ENCODE data around the gene MICAL2. TPM values are rescaled to one million over a fixed set of nuclear protein-coding genes. Genes with fewer than 3 reads are reported as not detected.

Gene MICAL2
- total RNA-seq, 4 donors from 2014 or later, result 24.7 to 53.7 (median 37.0) TPM

DNA sequence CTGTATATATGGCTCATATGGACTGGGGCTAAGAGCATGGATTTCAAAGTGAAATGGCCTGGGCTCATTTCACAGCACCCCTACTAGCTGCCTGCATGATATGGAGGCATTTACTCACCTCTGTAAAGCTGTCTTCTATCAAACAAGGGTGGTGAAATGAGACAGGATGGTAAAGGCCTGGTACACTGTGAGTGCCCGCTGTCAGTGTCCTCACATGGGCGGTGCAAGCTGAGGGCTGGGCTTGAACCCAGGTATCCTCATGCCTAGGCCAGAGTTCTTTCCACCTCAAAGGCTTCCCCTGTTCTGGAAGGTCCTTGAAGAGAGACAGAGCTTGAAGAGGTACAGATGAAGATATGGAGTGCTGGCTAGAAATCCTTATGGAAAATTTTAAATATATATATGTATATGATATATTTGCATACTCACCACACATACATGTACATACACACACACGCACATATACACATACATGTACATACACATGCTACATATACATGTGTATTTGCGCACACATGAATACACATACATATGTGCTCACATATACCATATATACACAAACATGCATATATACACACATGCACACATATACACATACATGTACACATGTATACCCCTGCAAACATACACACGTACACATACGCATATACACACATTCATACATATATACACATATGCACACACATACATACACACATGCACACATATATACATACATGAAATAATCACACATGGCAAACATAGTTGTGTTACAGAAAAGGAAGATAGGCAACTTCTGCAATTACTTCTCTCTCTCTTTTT lies 44.7 kb downstream of the MICAL2 start:
- no peak overlapping the region for H3K4me3 ChIP-seq
- H3K27me3 ChIP-seq, result no peaks in the 10 kb centered on the region
- peaks cover 10 to 11% of the 10 kb centered on the region in 2 donors for H3K4me1 ChIP-seq
- in situ Hi-C loops (cut with MboI; ENCODE audit: low sequenced_read_pairs in 4 of 4), result no loop called here
- no peak for ATAC-seq
- no peak for TF ChIP-seq POLR2A (IDR thresholded peaks at IDR 0.05)
- TF ChIP-seq, protein P1, sequence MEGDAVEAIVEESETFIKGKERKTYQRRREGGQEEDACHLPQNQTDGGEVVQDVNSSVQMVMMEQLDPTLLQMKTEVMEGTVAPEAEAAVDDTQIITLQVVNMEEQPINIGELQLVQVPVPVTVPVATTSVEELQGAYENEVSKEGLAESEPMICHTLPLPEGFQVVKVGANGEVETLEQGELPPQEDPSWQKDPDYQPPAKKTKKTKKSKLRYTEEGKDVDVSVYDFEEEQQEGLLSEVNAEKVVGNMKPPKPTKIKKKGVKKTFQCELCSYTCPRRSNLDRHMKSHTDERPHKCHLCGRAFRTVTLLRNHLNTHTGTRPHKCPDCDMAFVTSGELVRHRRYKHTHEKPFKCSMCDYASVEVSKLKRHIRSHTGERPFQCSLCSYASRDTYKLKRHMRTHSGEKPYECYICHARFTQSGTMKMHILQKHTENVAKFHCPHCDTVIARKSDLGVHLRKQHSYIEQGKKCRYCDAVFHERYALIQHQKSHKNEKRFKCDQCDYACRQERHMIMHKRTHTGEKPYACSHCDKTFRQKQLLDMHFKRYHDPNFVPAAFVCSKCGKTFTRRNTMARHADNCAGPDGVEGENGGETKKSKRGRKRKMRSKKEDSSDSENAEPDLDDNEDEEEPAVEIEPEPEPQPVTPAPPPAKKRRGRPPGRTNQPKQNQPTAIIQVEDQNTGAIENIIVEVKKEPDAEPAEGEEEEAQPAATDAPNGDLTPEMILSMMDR (IDR thresholded peaks at IDR 0.05 in 4 of 5, conservative IDR thresholded peaks at IDR 0.05 in 1 of 5), result no peak
- DNase-seq, result no peak
- intact Hi-C loops (cut with DNase I; ENCODE audit: low total_unique reads), result loop anchor here (5.0 kb wide), 1 partner anchor 43 kb away; the partner anchor contains the start of gene MICAL2
- no peak overlapping the region for H3K27ac ChIP-seq
- no peaks in the 10 kb centered on the region for H3K36me3 ChIP-seq
- no peaks in the 10 kb centered on the region for H3K9me3 ChIP-seq

GRCh38 chr11:12155696-12156095 lies 45.3 kb downstream of the MICAL2 start:
- H3K27ac ChIP-seq, result no peak overlapping the region
- H3K9me3 ChIP-seq, result no peaks in the 10 kb centered on the region
- H3K36me3 ChIP-seq, result no peaks in the 10 kb centered on the region
- DNase-seq (no peak), ATAC-seq (no peak)
- in situ Hi-C loops (cut with MboI; ENCODE audit: low sequenced_read_pairs in 4 of 4) (no loop called here), intact Hi-C loops (cut with DNase I; ENCODE audit: low total_unique reads) (loop anchor here (5.0 kb wide), 1 partner anchor 43 kb away; the partner anchor contains the start of gene MICAL2)
- TF ChIP-seq, protein P1 (IDR thresholded peaks at IDR 0.05 in 4 of 5, conservative IDR thresholded peaks at IDR 0.05 in 1 of 5), result no peak
- TF ChIP-seq POLR2A (IDR thresholded peaks at IDR 0.05), result no peak
- H3K4me3 ChIP-seq, result no peak overlapping the region
- peaks cover 10 to 11% of the 10 kb centered on the region in 2 donors for H3K4me1 ChIP-seq
- H3K27me3 ChIP-seq, result no peaks in the 10 kb centered on the region

DNA sequence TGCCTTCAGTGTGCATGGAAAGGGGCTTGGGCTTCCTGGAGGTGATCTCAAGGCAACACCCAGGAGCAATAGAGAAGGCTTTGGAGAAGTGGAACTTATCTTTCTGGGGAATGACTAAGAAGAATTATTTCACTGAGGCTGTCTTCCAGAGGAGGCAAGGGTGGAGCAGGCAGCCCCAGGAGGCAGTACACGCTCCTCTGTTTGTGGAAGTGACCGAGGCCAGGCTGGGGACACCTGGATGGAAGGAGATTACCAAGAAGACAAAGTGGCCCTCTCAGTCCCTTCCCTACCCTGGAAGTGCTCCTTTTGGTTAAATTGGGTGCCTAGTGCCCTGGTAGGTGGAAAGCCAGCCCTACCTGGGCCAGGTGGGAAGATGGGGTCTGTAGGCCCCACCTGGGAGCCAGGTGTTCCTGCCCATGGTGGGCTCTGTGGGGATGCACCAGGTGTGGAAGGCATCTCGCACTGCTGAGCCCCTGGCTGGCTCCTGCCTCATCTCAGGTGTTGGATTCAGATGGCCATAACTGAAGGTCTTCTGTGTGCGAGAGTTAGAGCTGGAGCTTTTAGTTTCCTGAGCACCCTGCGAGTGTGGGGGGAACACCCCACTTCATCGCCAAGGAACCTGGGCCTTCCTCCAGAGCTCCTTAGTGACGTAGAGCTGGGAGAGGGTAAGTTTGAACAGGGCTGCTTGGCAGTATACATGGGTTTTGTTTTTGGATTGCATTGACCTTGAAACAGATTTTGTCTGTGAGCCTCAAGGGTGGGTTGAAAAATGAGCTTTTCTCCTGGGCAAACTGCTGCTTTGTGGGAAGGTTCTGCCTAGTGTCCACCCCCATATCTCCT lies 46.1 kb downstream of the MICAL2 start:
- TF ChIP-seq POLR2A (IDR thresholded peaks at IDR 0.05), result no peak
- TF ChIP-seq, protein P1 (IDR thresholded peaks at IDR 0.05 in 4 of 5, conservative IDR thresholded peaks at IDR 0.05 in 1 of 5), result no peak
- in situ Hi-C loops (cut with MboI; ENCODE audit: low sequenced_read_pairs in 4 of 4), result no loop called here
- ATAC-seq, result no peak
- Histone ChIP-seq H3K9me3 (no peaks in the 10 kb centered on the region), H3K4me1 (peaks cover 11 to 18% of the 10 kb centered on the region in 2 donors), H3K4me3 (no peak overlapping the region), H3K27ac (peak overlapping the region in 3 of 4 donors; percentile 8 to 36 (median 9)), H3K27me3 (no peaks in the 10 kb centered on the region), H3K36me3 (no peaks in the 10 kb centered on the region)
- intact Hi-C loops (cut with DNase I; ENCODE audit: low total_unique reads), result loop anchor here (5.0 kb wide), 1 partner anchor 44 kb away; the partner anchor contains the start of gene MICAL2
- no peak for DNase-seq

DNA sequence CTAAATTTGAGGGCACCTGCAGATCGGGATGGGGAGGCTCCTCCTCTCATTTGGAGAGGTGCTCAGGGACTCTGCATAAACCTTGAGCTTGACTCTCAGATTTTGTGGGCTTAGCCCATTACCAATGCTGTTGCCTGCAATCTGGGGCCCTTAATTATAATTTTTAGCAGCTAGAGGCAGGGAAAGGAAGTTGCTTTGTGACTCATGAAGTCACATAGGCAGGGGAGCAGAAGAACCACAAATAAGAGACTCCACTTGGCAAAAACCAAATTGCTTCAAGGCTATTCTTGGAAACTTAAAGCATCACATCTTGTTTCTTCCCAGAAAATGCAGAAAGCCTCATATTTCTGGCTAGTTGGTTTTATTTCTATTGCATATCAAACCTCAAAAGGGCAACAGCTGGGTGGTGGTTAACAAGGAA lies 46.9 kb downstream of the MICAL2 start:
- TF ChIP-seq, protein P1 (IDR thresholded peaks at IDR 0.05 in 4 of 5, conservative IDR thresholded peaks at IDR 0.05 in 1 of 5), result no peak
- TF ChIP-seq POLR2A (IDR thresholded peaks at IDR 0.05), result no peak
- Histone ChIP-seq H3K4me3 (no peak overlapping the region), H3K27ac (peak overlapping the region in 2 of 4 donors; percentile 36 to 93), H3K9me3 (no peaks in the 10 kb centered on the region), H3K4me1 (peaks cover 11 to 20% of the 10 kb centered on the region in 2 donors), H3K36me3 (peaks cover 0 to 4% of the 10 kb centered on the region in 2 donors), H3K27me3 (no peaks in the 10 kb centered on the region)
- no peak for ATAC-seq
- intact Hi-C loops (cut with DNase I; ENCODE audit: low total_unique reads), result loop anchor here (5.0 kb wide), 1 partner anchor 45 kb away; the partner anchor contains the start of gene MICAL2
- in situ Hi-C loops (cut with MboI; ENCODE audit: low sequenced_read_pairs in 4 of 4), result no loop called here
- DNase-seq, result no peak

Measured in gastrocnemius medialis (tissue), 4 donors.